DND-41 (cell line): ENCODE data around the gene SMARCAL1.

Experiments
- CTCF ChIP-seq: IDR thresholded peaks from 2 replicates; pipeline ENCODE4 v1.5.1; 2012; ENCODE audit warnings: borderline replicate concordance, low read length, moderate library complexity, mild to moderate bottlenecking; ENCODE audit not compliant: poor library complexity, severe bottlenecking; ENCODE audit errors: extremely low read depth
- EZH2 ChIP-seq: IDR thresholded peaks from 3 replicates; pipeline ENCODE4 v1.6.1; 2012; ENCODE audit warnings: borderline replicate concordance, low read depth, mild to moderate bottlenecking, moderate library complexity, low read length, inconsistent platforms; ENCODE audit not compliant: severe bottlenecking

DNA sequence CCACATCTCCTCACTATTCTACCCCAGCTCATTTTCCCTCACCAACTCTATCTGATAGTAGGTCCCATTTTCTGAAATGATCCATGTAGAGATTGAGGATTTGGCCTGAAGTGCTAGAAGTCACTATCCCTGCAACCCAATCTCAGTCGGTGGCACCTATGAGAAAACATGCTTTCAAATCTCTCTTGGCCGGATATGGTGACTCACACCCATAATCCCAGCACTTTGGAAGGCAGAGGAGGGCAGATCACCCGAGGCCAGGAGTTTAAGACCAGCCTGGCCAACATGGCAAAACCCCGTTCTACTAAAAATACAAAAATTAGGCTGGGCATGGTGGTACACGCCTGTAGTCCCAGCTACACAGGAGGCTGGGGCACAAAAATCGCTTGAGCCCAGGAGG lies 20.9 kb upstream of the SMARCAL1 start:
- no peak for TF ChIP-seq CTCF
- no peak for TF ChIP-seq EZH2
